H9 (cell line): Measurements from ENCODE around the gene GSN. TPM values are rescaled to one million over a fixed set of nuclear protein-coding genes. Genes with fewer than 3 reads are reported as not detected.

ENCODE experiments used
- DNase-seq: peaks from one replicate; pipeline ENCODE4 v3.0.0-alpha.2; 2017
- H2AFZ ChIP-seq: one replicate; pipeline ENCODE4 v1.6.1; 2013; ENCODE audit warnings: mild to moderate bottlenecking, low read length, control low read depth, moderate library complexity
- H2AK5ac ChIP-seq: 2 replicates; pipeline ENCODE4 v1.6.1; 2013; ENCODE audit warnings: low read length, control low read depth, mixed read lengths; ENCODE audit not compliant: insufficient read length
- H2BK120ac ChIP-seq: one replicate; pipeline ENCODE4 v1.6.1; 2013; ENCODE audit warnings: low read depth, mild to moderate bottlenecking, low read length, control low read depth, inconsistent platforms; ENCODE audit not compliant: poor library complexity, severe bottlenecking
- H2BK12ac ChIP-seq: 2 replicates; pipeline ENCODE4 v1.6.1; 2013; ENCODE audit warnings: low read length, control low read depth, mixed read lengths, low read depth; ENCODE audit not compliant: insufficient read length
- H2BK15ac ChIP-seq: 2 replicates; pipeline ENCODE4 v1.6.1; 2013; ENCODE audit warnings: low read depth, low read length, control low read depth
- H2BK20ac ChIP-seq: one replicate; pipeline ENCODE4 v1.6.1; 2013; ENCODE audit warnings: low read depth, mild to moderate bottlenecking, low read length, control low read depth, inconsistent platforms; ENCODE audit not compliant: poor library complexity, severe bottlenecking
- H2BK5ac ChIP-seq: 2 replicates; pipeline ENCODE4 v1.6.1; 2013; ENCODE audit warnings: low read length, control low read depth, mixed read lengths; ENCODE audit not compliant: insufficient read length
- H3K14ac ChIP-seq: 2 replicates; pipeline ENCODE4 v1.6.1; 2013; ENCODE audit warnings: low read length, control low read depth; ENCODE audit not compliant: insufficient read depth
- H3K18ac ChIP-seq: 2 replicates; pipeline ENCODE4 v1.6.1; 2013; ENCODE audit warnings: low read depth, mild to moderate bottlenecking, mixed read lengths, low read length, control low read depth; ENCODE audit not compliant: insufficient read length
- H3K23ac ChIP-seq: 2 replicates; pipeline ENCODE4 v1.6.1; 2013; ENCODE audit warnings: low read length, control low read depth, mixed read lengths, low read depth; ENCODE audit not compliant: insufficient read length
- H3K23me2 ChIP-seq: 2 replicates; pipeline ENCODE4 v1.6.1; 2013; ENCODE audit warnings: low read depth, mild to moderate bottlenecking, mixed read lengths, low read length, control low read depth; ENCODE audit not compliant: insufficient read length, poor library complexity, severe bottlenecking
- H3K27ac ChIP-seq: 2 replicates; pipeline ENCODE4 v1.5.1; 2013; ENCODE audit warnings: low read length, control low read depth, mixed read lengths, low read depth; ENCODE audit not compliant: insufficient read length
- H3K27me3 ChIP-seq: 2 replicates; pipeline ENCODE4 v1.6.1; 2013; ENCODE audit warnings: low read length, control low read depth, inconsistent platforms; ENCODE audit not compliant: insufficient read depth
- H3K4ac ChIP-seq: 2 replicates; pipeline ENCODE4 v1.6.1; 2013; ENCODE audit warnings: low read depth, mild to moderate bottlenecking, control low read depth, inconsistent platforms, low read length, moderate library complexity
- H3K4me1 ChIP-seq: 2 replicates; pipeline ENCODE4 v1.6.1; 2013; ENCODE audit warnings: low read length, control low read depth, inconsistent platforms; ENCODE audit not compliant: insufficient read depth
- H3K4me2 ChIP-seq: 2 replicates; pipeline ENCODE4 v1.6.1; 2013; ENCODE audit warnings: low read length, control low read depth, mixed read lengths; ENCODE audit not compliant: insufficient read length, insufficient read depth
- H3K56ac ChIP-seq: 2 replicates; pipeline ENCODE4 v1.6.1; 2013; ENCODE audit warnings: low read depth, mild to moderate bottlenecking, mixed read lengths, low read length, control low read depth; ENCODE audit not compliant: insufficient read length
- H3K79me1 ChIP-seq: 2 replicates; pipeline ENCODE4 v1.6.1; 2013; ENCODE audit warnings: low read depth, mild to moderate bottlenecking, moderate library complexity, low read length, control low read depth, inconsistent platforms; ENCODE audit not compliant: insufficient read depth, poor library complexity, severe bottlenecking
- H3K79me2 ChIP-seq: 2 replicates; pipeline ENCODE4 v1.6.1; 2013; ENCODE audit warnings: low read length, control low read depth, inconsistent platforms; ENCODE audit not compliant: insufficient read depth
- H3K9ac ChIP-seq: 2 replicates; pipeline ENCODE4 v1.6.1; 2013; ENCODE audit warnings: low read length, control low read depth, mixed read lengths; ENCODE audit not compliant: insufficient read length; ENCODE audit errors: extremely low read depth
- H3K9me3 ChIP-seq: one replicate; pipeline ENCODE4 v1.6.1; 2013; ENCODE audit warnings: low read depth, low read length, inconsistent platforms; ENCODE audit not compliant: control insufficient read depth
- H3T11ph ChIP-seq: one replicate; pipeline ENCODE4 v1.6.1; 2013; ENCODE audit warnings: mild to moderate bottlenecking, low read length, control low read depth, inconsistent platforms
- H4K20me1 ChIP-seq: one replicate; pipeline ENCODE4 v1.6.1; 2013; ENCODE audit not compliant: control insufficient read depth, insufficient read length, insufficient read depth
- H4K5ac ChIP-seq: 2 replicates; pipeline ENCODE4 v1.6.1; 2013; ENCODE audit warnings: low read depth, mild to moderate bottlenecking, mixed read lengths, low read length, control low read depth; ENCODE audit not compliant: insufficient read length
- H4K8ac ChIP-seq: replicated peaks from 2 replicates; pipeline ENCODE4 v1.6.1; 2013; ENCODE audit warnings: low read length, control low read depth, mixed read lengths, low read depth; ENCODE audit not compliant: insufficient read length
- H4K91ac ChIP-seq: 2 replicates; pipeline ENCODE4 v1.6.1; 2013; ENCODE audit warnings: low read depth, mild to moderate bottlenecking, moderate library complexity, mixed read lengths, low read length, control low read depth; ENCODE audit not compliant: insufficient read length
- H3K27ac Mint-ChIP-seq, 3 experiments: 2 replicates in 2 of 3; 3 replicates in 1 of 3; pipeline ENCODE4 v1.8.0; 2020 to 2021; ENCODE audit warnings: mixed read lengths in 3 of 3, mild to moderate bottlenecking in 1 of 3, moderate library complexity in 1 of 3
- H3K27me3 Mint-ChIP-seq: 2 replicates; pipeline ENCODE4 v1.8.0; 2021; ENCODE audit warnings: low read depth, mild to moderate bottlenecking, moderate library complexity, mixed read lengths
- H3K36me3 Mint-ChIP-seq, 3 experiments: 2 replicates in 2 of 3; 3 replicates in 1 of 3; pipeline ENCODE4 v1.8.0; 2020 to 2021; ENCODE audit warnings: low read depth in 3 of 3, mixed read lengths in 3 of 3; ENCODE audit not compliant: insufficient read depth in 1 of 3
- H3K4me1 Mint-ChIP-seq, 2 experiments: 2 replicates each; pipeline ENCODE4 v1.8.0; 2020; ENCODE audit warnings: mixed read lengths in 2 of 2
- H3K4me3 Mint-ChIP-seq, 2 experiments: 2 replicates in 1 of 2; 3 replicates in 1 of 2; pipeline ENCODE4 v1.8.0; 2020 to 2021; ENCODE audit warnings: mild to moderate bottlenecking in 2 of 2, mixed read lengths in 2 of 2, moderate library complexity in 1 of 2
- H3K9me3 Mint-ChIP-seq, 2 experiments: 2 replicates in 1 of 2; 3 replicates in 1 of 2; pipeline ENCODE4 v1.8.0; 2020; ENCODE audit warnings: mild to moderate bottlenecking in 2 of 2, mixed read lengths in 2 of 2, moderate library complexity in 1 of 2
- CTCF ChIP-seq: fragments of 200-600 bp; sonication (generic); conservative IDR thresholded peaks from 3 replicates; pipeline ENCODE4 v1.8.0; 2021; ENCODE audit warnings: antibody characterized with exemption, mild to moderate bottlenecking
- WGBS: extraction: QIAGEN DNeasy Blood & Tissue Kit; methylation state at CpG from one replicate; pipeline ENCODE4 v1.1.7; 2013; ENCODE audit warnings: missing lambda C conversion rate, low lambda C conversion rate, mixed read lengths; ENCODE audit not compliant: insufficient read length; ENCODE audit errors: extremely low coverage; 5-methylcytosine and 5-hydroxymethylcytosine counted together
- total RNA-seq: library from RNA; stranded (reverse); gene quantifications from 2 replicates; pipeline ENCODE4 v1.2.1, GENCODE V29; 2021

GSN gene
- total RNA-seq, 1 experiment from 2014 or later, result 14.9 TPM

- Histone ChIP-seq H3K18ac (no peak overlapping the region), H2BK15ac (no peak overlapping the region), H3K4ac (no peak overlapping the region), H3K14ac (no peak overlapping the region), H3K27me3 (no peaks in the 10 kb centered on the region), H3K79me1 (no peaks in the 10 kb centered on the region), H3K27ac (no peak overlapping the region), H3K23ac (no peak overlapping the region), H2AK5ac (no peak overlapping the region), H3K56ac (no peak overlapping the region), H2BK5ac (no peak overlapping the region), H2BK120ac (no peak overlapping the region), H2BK20ac (no peak overlapping the region), H3K79me2 (no peaks in the 10 kb centered on the region), H3K4me1 (no peaks in the 10 kb centered on the region), H3T11ph (no peak overlapping the region), H4K91ac (no peak overlapping the region), H4K5ac (no peak overlapping the region), H3K4me2 (no peak overlapping the region), H2AFZ (no peak overlapping the region), H4K20me1 (no peaks in the 10 kb centered on the region), H4K8ac (no peak overlapping the region), H3K9ac (no peak overlapping the region), H2BK12ac (no peak overlapping the region), H3K9me3 (no peaks in the 10 kb centered on the region), H3K23me2 (no peaks in the 10 kb centered on the region)
- H3K4me1 Mint-ChIP-seq, result peaks cover 5 to 7% of the 10 kb centered on the region in 2 experiments
- H3K36me3 Mint-ChIP-seq, result peaks cover 0 to 5% (median 0%) of the 10 kb centered on the region in 3 experiments; a peak in 2 of 7 replicates
- H3K27ac Mint-ChIP-seq, result no peak overlapping the region
- TF ChIP-seq CTCF, result no peak
- no CpG with 5 or more reads among the region's 5 CpGs for WGBS
- no peak overlapping the region for H3K4me3 Mint-ChIP-seq
- peaks cover 9 to 11% of the 10 kb centered on the region in 2 experiments; a peak in 4 of 5 replicates for H3K9me3 Mint-ChIP-seq
- no peak for DNase-seq
- H3K27me3 Mint-ChIP-seq, result peaks cover 57% of the 10 kb centered on the region
These were observed 28.1 kb upstream of the GSN start for GRCh38 chr9:121239851-121240250.
